Central memory CD4-positive, alpha-beta T cell (primary cell): Measurements from ENCODE around the gene OR10P1.
"Not testable (repeated sequence)": the region's sequence is repeated elsewhere in the genome, so short reads cannot be mapped to it uniquely, and the experiment has no call there.

Experiments used
- DNase-seq: peaks from one replicate; pipeline ENCODE4 v3.0.0; 2022
- total RNA-seq, 3 experiments: gene quantifications; one replicate each; lab custom pipeline; 2026; lab: John Stamatoyannopoulos, UW

Gene OR10P1
- total RNA-seq: 0 reads per million in 3 experiments

- DNase-seq: no peak
These were observed at the start of gene OR10P1 for GRCh38 chr12:55636853-55637252. Gene OR10P1 (plus strand): TSS chr12:55636892. CDS start chr12:55636892, 0 bp downstream.

- not testable (repeated sequence) for DNase-seq
These were observed 46.5 kb upstream of the OR10P1 start for GRCh38 chr12:55590152-55590551.

- DNase-seq: no peak
These were observed 28.7 kb upstream of the OR10P1 start for GRCh38 chr12:55607821-55608594.

GRCh38 chr12:55610598-55610997 is 26.1 kb upstream of the OR10P1 start:
- no peak for DNase-seq

GRCh38 chr12:55612646-55613045 is 24.0 kb upstream of the OR10P1 start:
- DNase-seq: no peak

GRCh38 chr12:55614764-55615163 is 21.9 kb upstream of the OR10P1 start:
- no peak for DNase-seq

GRCh38 chr12:55619354-55620138 is 17.1 kb upstream of the OR10P1 start:
- DNase-seq: peak; percentile 62

- no peak for DNase-seq
These were observed 12.6 kb upstream of the OR10P1 start for GRCh38 chr12:55624056-55624455.

GRCh38 chr12:55626154-55626553 is 10.5 kb upstream of the OR10P1 start:
- no peak for DNase-seq

- DNase-seq: no peak
These were observed 7.4 kb upstream of the OR10P1 start for GRCh38 chr12:55629058-55629841.

- DNase-seq: no peak
These were observed 5.6 kb upstream of the OR10P1 start for GRCh38 chr12:55631056-55631455.

- DNase-seq: no peak
These were observed 5.0 kb upstream of the OR10P1 start for GRCh38 chr12:55631733-55632132.

- DNase-seq: no peak
These were observed 3.5 kb upstream of the OR10P1 start for GRCh38 chr12:55633151-55633550.

GRCh38 chr12:55636116-55636655 is 506 bp upstream of the OR10P1 start:
- DNase-seq: no peak

GRCh38 chr12:55637467-55637866 is 775 bp downstream of the OR10P1 start:
- DNase-seq: peak; percentile 61

- DNase-seq: no peak
These were observed 4.9 kb downstream of the OR10P1 start for GRCh38 chr12:55641595-55641994.

- DNase-seq: no peak
These were observed 5.6 kb downstream of the OR10P1 start for GRCh38 chr12:55642267-55642666.

- DNase-seq: no peak
These were observed 6.0 kb downstream of the OR10P1 start for GRCh38 chr12:55642669-55643068.

- DNase-seq: no peak
These were observed 7.9 kb downstream of the OR10P1 start for GRCh38 chr12:55644591-55644990.

- no peak for DNase-seq
These were observed 10.3 kb downstream of the OR10P1 start for GRCh38 chr12:55647027-55647426.

- not testable (repeated sequence) for DNase-seq
These were observed 14.1 kb downstream of the OR10P1 start for GRCh38 chr12:55650620-55651298.

GRCh38 chr12:55651299-55651683 is 14.6 kb downstream of the OR10P1 start:
- DNase-seq: no peak
